Choroid plexus epithelial cell (primary cell): ENCODE measurements around the gene RAB22A.

Source experiments
- DNase-seq: peaks from one replicate; pipeline ENCODE4 v3.0.0-alpha.2; 2010; ENCODE audit warnings: low read depth
- H3K4me3 ChIP-seq: 2 replicates; pipeline ENCODE4 v1.5.1; 2011; ENCODE audit warnings: low read depth, mild to moderate bottlenecking, control low read depth, low read length, moderate library complexity
- CTCF ChIP-seq: conservative IDR thresholded peaks from 2 replicates; pipeline ENCODE4 v1.5.1; 2011; ENCODE audit warnings: low read depth, mild to moderate bottlenecking, control low read depth, inconsistent platforms, low read length, moderate library complexity

RAB22A gene

GRCh38 chr20:58287638-58288037, 21.9 kb upstream of the RAB22A start:
- TF ChIP-seq CTCF = no peak
- peak; percentile 23 for DNase-seq
- H3K4me3 ChIP-seq = no peak overlapping the region

- no peak for TF ChIP-seq CTCF
- no peak overlapping the region for H3K4me3 ChIP-seq
- DNase-seq = no peak
Observed at GRCh38 chr20:58289143-58289542, 20.4 kb upstream of the RAB22A start.

GRCh38 chr20:58293453-58293852, 16.1 kb upstream of the RAB22A start:
- no peak for DNase-seq
- no peak for TF ChIP-seq CTCF
- H3K4me3 ChIP-seq = no peak overlapping the region

- H3K4me3 ChIP-seq = no peak overlapping the region
- no peak for TF ChIP-seq CTCF
- no peak for DNase-seq
Observed at GRCh38 chr20:58294497-58295455, 14.7 kb upstream of the RAB22A start.

GRCh38 chr20:58296051-58296837, 13.3 kb upstream of the RAB22A start:
- no peak for DNase-seq
- no peak for TF ChIP-seq CTCF
- H3K4me3 ChIP-seq = no peak overlapping the region

- H3K4me3 ChIP-seq = no peak overlapping the region
- DNase-seq = no peak
- no peak for TF ChIP-seq CTCF
Observed at GRCh38 chr20:58297394-58297793, 12.1 kb upstream of the RAB22A start.
